ENCODE data around the gene ME1. TPM values are rescaled to one million over a fixed set of nuclear protein-coding genes. Genes with fewer than 3 reads are reported as not detected.

Gene ME1
- total and polyA plus RNA-seq, 9 of the 15 experiments (the other 6 are each of a cell fraction or from before 2014, with no cell fraction given), result 3.2 to 10.4 (median 5.5) TPM

GRCh38 chr6:83466328-83466727, 35.5 kb upstream of the ME1 start (continued):
- peak; percentile 55; the same call in 1 of the 2 replicates for TF ChIP-seq PKNOX1 (IDR thresholded peaks at IDR 0.05)
- no peak for TF ChIP-seq DNMT1 (IDR thresholded peaks at IDR 0.05)
- TF ChIP-seq ELF1 (tag; IDR thresholded peaks at IDR 0.05), result 0 out of 2 replicates have a peak, but pooled peaks have one; percentile 30

GRCh38 chr6:83464381-83465140, 33.7 kb upstream of the ME1 start:
- BruUV-seq (replicated peaks), result no TSS peak
- DNase-seq (ENCODE audit: extremely low read depth in 1 of 4, low spot score in 3 of 4) (peak in 1 of 4 experiments; percentile 42), ATAC-seq (peak; percentile 73), FAIRE-seq (no peak)
- Histone ChIP-seq H3K27me3 (ENCODE audit: control insufficient read depth in 2 of 2, insufficient read depth in 2 of 2, low read length in 2 of 2) (no peaks in the 10 kb centered on the region; a peak in 1 of 5 replicates), H3K36me3 (ENCODE audit: control insufficient read depth, insufficient read depth, low read length) (no peaks in the 10 kb centered on the region), H4K20me1 (replicated peaks; ENCODE audit: control insufficient read depth, insufficient read depth, low read length) (no peaks in the 10 kb centered on the region), H3K9ac (ENCODE audit: insufficient read depth in 1 of 2, low read depth in 2 of 2, low read length in 2 of 2) (no peak overlapping the region), H3K9me3 (replicated peaks; ENCODE audit: control insufficient read depth, insufficient read depth, low read depth, low read length) (no peaks in the 10 kb centered on the region), H3K79me2 (ENCODE audit: control insufficient read depth, insufficient read depth, low read length) (no peaks in the 10 kb centered on the region), H2AFZ (ENCODE audit: low read depth, low read length) (no peak overlapping the region), H3K9me1 (ENCODE audit: control insufficient read depth, insufficient read depth, low read length) (no peaks in the 10 kb centered on the region), H3K4me3 (no peak overlapping the region), H3K4me2 (ENCODE audit: insufficient read depth, low read length) (no peak overlapping the region), H3K27ac (ENCODE audit: extremely low read depth, low read depth, low read length) (no peak overlapping the region), H3K4me1 (replicated peaks in 1 of 2; ENCODE audit: control insufficient read depth in 2 of 2, insufficient read depth in 2 of 2, low read length in 2 of 2) (peaks cover 0 to 3% of the 10 kb centered on the region in 2 experiments; a peak in 2 of 5 replicates)
- ChIA-PET POLR2A (no interaction called here), CTCF (ENCODE audit: low intra/inter-chr PET ratio) (no interaction called here)
- in situ Hi-C loops (cut with MboI) (no loop called here), intact Hi-C loops (cut with micrococcal nuclease) (no loop called here)
- 27% methylated on average over 5 of the region's 5 CpGs for WGBS (ENCODE audit: insufficient coverage, low coverage, missing lambda C conversion rate)
- TF ChIP-seq POLR2A (conservative IDR thresholded peaks at IDR 0.05) (no peak), CBFA2T2 (conservative IDR thresholded peaks at IDR 0.05) (peak; percentile 23; the same call in 1 of the 2 replicates), CBFA2T3 (IDR thresholded peaks at IDR 0.05) (peak; percentile 42; the same call in 1 of the 2 replicates), CEBPB (tag; IDR thresholded peaks at IDR 0.05) (peak; percentile 51), TCF3 (CRISPR knock-in tag; IDR thresholded peaks at IDR 0.05) (0 out of 2 replicates have a peak, but pooled peaks have one; percentile 29), KDM1A (IDR thresholded peaks at IDR 0.05) (no peak), ARID1B (IDR thresholded peaks at IDR 0.05) (peak; percentile 45), EP300 (IDR thresholded peaks at IDR 0.05; ENCODE audit: low read length) (0 out of 2 replicates have a peak, but pooled peaks have one; percentile 21), ZEB2 (IDR thresholded peaks at IDR 0.05) (0 out of 2 replicates have a peak, but pooled peaks have one; percentile 46), CREM (IDR thresholded peaks at IDR 0.05; ENCODE audit: low read depth) (0 out of 2 replicates have a peak, but pooled peaks have one; percentile 19), FUS (optimal IDR thresholded peaks at IDR 0.05; ENCODE audit: low read depth, low read length) (no peak), PKNOX1 (IDR thresholded peaks at IDR 0.05) (peak; percentile 96), ETV1 (tag; conservative IDR thresholded peaks at IDR 0.05; ENCODE audit: low read depth) (0 out of 2 replicates have a peak, but pooled peaks have one; percentile 9), MEIS2 (IDR thresholded peaks at IDR 0.05; ENCODE audit: partially characterized antibody) (peak; percentile 92), GABPB1 (CRISPR knock-in tag; IDR thresholded peaks at IDR 0.05) (no peak), DPF2 (IDR thresholded peaks at IDR 0.05) (0 out of 2 replicates have a peak, but pooled peaks have one; percentile 22), NCOR1 (IDR thresholded peaks at IDR 0.05) (0 out of 2 replicates have a peak, but pooled peaks have one; percentile 18), ATF1 (CRISPR knock-in tag; IDR thresholded peaks at IDR 0.05) (no peak), ATF1 (tag; IDR thresholded peaks at IDR 0.05) (0 out of 2 replicates have a peak, but pooled peaks have one; percentile 22), SMARCC2 (IDR thresholded peaks at IDR 0.05; ENCODE audit: low read depth) (no peak), TEAD4 (IDR thresholded peaks at IDR 0.05; ENCODE audit: low read length) (peak; percentile 54), TEAD4 (CRISPR knock-in tag; IDR thresholded peaks at IDR 0.05; ENCODE audit: borderline replicate concordance) (no peak)

Data from K562 (cell line).